ENCODE data around the gene STK33.
"Not testable (repeated sequence)": the region's sequence is repeated elsewhere in the genome, so short reads cannot be mapped to it uniquely, and the experiment has no call there.

The STK33 gene

DNA sequence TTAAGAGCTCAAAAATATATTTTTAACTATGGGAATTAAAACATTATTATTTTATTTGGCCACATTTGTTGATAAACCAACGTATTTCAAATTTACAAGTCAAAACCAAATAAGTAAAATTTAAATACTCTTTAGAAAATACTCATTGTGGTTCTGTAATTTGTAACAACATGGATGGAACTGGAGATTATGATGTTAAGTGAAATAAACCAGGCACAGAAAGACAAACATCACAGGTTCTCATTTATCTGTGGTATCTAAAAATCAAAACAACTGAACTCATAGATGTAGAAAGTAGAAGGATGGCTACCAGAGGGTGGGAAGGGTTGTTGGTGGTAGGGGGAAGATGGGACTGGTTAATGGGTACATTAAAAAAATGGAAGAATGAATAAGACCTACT lies 50.8 kb downstream of the STK33 start:
- no peak for DNase-seq (ENCODE audit: low spot score)

DNA sequence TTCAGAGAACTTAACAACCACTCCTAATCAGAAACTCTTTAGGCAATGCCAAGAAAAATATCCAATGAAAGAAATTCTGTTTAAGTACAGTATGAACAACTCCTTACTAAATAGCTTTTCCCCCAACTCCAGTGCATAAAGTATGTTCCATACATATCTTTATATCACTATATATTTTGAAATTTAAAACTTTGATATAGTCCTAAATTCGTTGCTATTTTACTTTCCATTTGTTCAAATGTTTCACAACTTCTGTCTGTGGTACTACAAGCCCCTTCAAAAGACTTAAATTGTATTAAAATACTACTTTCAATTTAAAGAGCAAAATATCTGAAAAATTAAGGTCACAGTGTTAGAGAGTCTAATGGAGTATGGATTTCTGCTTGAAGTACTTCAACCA lies 52.6 kb downstream of the STK33 start:
- DNase-seq (ENCODE audit: low spot score) = no peak

DNA sequence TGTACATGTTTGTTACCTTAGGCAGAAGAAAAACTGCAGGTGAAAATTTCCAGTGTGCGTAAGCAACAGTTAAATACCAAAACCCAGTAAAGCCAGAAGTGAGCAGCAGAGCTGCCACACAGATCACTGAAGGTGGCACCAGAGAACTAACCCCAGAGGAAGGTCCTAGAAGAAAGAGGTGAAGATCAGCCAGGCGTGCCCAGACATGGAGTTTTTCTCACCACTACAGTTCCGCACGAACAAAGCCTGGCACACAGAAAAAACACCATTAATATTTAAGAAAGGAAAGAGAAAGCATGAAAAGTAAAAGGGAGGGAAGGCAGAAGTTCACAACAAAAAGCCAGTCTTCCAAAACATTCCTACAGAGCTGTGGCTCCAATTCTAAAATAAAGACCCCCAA lies 60.7 kb downstream of the STK33 start:
- peak; percentile 62 for DNase-seq (ENCODE audit: low spot score)

DNA sequence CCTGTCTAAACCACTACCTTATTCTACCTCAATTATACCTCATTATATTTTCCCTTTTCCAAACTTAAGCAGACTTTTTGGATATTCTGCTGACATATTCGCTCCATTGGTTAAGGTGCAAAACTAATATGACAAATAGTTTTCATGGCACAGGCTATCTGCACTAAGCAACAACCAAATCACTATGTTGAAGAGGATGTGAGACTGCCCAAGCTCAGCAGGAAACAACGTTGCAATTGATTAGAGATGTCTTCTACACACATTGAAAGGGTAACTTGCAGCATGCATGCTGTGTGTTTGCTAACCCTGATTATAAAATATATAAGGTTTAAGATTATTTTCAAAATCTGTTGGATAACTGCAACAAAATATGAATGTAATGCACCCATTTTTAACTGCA lies 61.6 kb downstream of the STK33 start:
- DNase-seq (ENCODE audit: low spot score) = no peak

DNA sequence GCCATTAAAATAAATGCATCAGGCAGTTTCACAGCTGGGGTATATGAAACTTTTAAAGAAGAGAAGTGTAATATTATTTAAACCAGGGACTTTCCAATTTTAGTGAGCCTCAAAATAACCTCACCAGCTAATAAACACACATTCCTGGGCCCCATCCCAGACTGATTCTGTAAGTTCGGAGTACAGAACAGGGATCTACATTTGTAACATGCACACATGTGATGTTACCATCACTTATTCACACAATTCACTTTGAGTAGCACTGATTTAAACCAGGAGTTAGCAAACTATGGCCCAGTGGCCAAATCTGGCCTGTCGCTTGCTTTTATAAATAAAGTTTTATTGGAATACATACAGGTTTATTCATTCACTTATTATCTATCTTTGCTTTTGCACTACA lies 62.0 kb downstream of the STK33 start:
- DNase-seq (ENCODE audit: low spot score) = no peak

GRCh38 chr11:8531312-8531711 lies 62.7 kb downstream of the STK33 start:
- no peak for DNase-seq (ENCODE audit: low spot score)

DNA sequence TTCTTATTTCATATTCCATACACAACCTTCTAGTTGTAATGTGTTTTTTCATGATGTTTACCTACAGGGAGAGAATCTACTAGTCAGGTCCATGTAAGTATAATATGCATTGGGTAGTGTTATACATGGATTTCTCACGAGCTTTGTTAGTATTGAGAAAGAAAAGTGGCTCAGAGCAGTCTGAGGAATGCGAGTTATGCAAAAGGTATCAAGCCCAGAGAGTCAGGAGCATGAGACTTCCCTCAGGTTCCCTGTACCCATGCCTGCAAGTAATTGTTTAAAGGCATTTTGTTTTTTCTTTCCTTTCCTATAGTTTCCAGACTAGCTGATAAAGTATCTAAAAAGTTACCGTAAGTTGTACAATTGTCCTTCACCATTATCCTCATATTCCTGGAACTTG lies 66.1 kb downstream of the STK33 start:
- DNase-seq (ENCODE audit: low spot score) = peak; percentile 10

DNA sequence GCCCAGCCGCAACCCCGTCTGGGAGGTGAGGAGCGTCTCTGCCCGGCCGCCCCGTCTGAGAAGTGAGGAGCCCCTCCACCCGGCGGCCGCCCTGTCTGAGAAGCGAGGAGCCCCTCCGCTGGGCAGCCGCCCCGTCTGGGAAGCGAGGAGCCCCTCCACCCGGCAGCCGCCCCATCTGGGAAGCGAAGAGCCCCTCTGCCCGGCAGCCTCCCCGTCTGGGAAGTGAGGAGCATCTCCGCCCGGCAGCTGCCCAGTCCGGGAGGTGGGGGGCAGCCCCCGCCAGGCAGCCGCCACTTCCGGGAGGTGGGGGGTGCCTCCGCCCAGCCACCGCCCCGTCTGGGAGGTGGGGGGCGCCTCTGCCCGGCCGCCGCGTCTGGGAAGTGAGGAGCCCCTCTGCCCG lies 70.6 kb downstream of the STK33 start:
- no peak for DNase-seq (ENCODE audit: low spot score)

GRCh38 chr11:8512547-8512946 lies 81.5 kb downstream of the STK33 start:
- peak; percentile 3 for DNase-seq (ENCODE audit: low spot score)

DNA sequence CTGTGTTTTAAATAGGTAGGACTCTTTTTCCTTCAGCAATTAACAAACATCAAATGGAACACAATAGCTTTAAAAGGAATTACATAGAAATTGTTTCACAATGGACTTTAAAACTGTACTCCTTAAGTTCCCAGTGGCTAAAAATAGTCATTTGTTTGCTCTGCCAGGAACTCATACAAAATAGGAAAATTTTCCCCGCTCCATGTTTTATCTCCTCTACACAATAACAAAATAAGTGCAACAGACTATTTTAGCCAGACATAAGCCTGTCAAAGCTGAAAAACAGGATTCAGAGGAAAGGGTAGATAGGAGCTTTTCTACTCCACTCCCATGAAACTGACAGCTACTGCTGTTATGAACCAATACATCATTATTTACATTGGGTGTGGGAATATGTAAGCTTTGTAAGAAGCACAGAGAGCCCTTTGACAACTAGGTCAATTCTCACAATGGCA lies 90.1 kb downstream of the STK33 start:
- no peak for DNase-seq (ENCODE audit: low spot score)

DNA sequence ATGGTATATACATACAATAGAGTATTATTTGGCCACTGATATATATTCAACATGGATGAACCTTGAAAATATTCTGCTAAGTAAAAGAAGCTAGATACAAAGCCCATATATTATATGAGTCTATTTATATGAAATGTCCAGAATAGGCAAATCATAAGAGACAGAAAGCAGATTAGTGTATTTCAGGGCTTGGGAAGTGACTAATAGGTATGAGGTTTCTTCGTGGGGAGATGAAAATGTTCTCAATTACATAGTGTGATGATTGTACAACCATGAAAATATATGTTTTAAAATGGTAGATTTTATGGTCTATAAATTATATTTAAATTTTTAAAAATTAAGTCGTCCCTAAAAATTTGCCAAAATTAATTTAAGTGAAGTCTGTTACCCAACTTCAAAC lies 92.2 kb downstream of the STK33 start:
- no peak for DNase-seq (ENCODE audit: low spot score)

DNA sequence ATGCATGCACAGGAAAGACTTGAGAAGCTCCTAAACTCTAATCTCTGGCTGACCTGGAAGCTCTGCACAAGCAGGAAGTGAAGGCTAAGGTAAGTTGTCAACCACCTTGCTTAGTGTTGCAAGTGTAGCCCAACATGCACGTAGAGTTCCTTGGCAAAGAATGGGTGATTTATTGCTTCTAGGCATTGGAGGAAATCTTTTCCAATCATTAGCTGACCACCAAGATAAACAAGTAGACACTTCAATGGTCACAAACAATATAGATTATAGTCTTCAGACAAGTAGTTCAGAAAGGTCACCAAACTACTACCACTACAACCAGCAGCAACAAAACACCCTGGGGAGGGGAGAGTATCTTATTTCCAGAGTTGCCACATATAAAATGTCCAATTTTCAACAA lies 105.6 kb downstream of the STK33 start:
- DNase-seq (ENCODE audit: low spot score) = no peak

DNA sequence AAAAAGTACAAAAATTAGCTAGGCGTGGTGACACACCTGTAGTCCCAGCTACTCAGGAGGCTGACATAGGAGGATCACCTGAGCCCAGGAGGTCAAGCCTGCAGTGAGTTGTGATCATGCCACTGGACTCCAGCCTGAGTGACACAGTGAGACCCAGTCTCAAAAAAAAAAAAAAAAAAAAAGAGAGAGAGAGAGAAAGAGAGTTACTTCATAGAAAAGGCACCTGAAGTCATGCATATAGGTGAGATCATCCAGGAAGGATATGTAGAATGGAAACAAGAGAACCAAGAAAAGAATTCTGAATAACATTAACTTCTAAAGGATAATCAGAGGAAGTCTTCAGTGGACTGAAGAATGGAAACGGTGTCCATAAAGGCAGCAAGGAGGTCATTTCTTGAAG lies 106.8 kb downstream of the STK33 start:
- DNase-seq (ENCODE audit: low spot score) = peak; percentile 73

- DNase-seq (ENCODE audit: low spot score) = no peak
Measured at GRCh38 chr11:8484251-8484650, 109.8 kb downstream of the STK33 start.

DNA sequence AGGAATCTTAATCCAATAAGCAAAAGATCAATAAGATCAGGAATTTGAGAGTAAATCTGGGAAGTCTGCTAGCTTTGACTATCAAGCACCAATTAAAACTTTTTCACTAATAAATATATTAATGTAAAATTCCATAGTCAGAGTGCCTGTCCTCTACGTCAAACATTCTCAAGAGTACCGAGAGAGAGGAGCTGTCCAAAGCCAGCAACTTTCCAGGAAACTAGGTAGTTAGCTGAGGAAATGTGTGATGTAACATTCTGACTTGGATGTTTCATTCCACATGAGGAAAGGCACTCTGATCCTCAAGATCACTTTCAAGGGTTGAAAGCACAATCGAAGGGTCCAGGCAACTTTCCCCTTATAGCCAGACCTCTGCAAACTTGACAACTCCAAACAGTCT lies 113.2 kb downstream of the STK33 start:
- DNase-seq (ENCODE audit: low spot score) = no peak

- DNase-seq (ENCODE audit: low spot score) = no peak
Measured at GRCh38 chr11:8477680-8478079, 116.3 kb downstream of the STK33 start.

GRCh38 chr11:8477151-8477550 lies 116.9 kb downstream of the STK33 start:
- DNase-seq (ENCODE audit: low spot score) = peak; percentile 29

GRCh38 chr11:8467806-8468205 lies 126.2 kb downstream of the STK33 start:
- not testable (repeated sequence) for DNase-seq (ENCODE audit: low spot score)

- DNase-seq (ENCODE audit: low spot score) = not testable (repeated sequence)
Measured at GRCh38 chr11:8467356-8467755, 126.7 kb downstream of the STK33 start.

- not testable (repeated sequence) for DNase-seq (ENCODE audit: low spot score)
Measured at GRCh38 chr11:8466884-8467283, 127.1 kb downstream of the STK33 start.

GRCh38 chr11:8459711-8460399 lies 134.2 kb downstream of the STK33 start:
- DNase-seq (ENCODE audit: low spot score) = peak; percentile 64

GRCh38 chr11:8442301-8442700 lies 151.7 kb downstream of the STK33 start:
- no peak for DNase-seq (ENCODE audit: low spot score)

- no peak for DNase-seq (ENCODE audit: low spot score)
Measured at GRCh38 chr11:8440649-8441048, 153.4 kb downstream of the STK33 start.

DNA sequence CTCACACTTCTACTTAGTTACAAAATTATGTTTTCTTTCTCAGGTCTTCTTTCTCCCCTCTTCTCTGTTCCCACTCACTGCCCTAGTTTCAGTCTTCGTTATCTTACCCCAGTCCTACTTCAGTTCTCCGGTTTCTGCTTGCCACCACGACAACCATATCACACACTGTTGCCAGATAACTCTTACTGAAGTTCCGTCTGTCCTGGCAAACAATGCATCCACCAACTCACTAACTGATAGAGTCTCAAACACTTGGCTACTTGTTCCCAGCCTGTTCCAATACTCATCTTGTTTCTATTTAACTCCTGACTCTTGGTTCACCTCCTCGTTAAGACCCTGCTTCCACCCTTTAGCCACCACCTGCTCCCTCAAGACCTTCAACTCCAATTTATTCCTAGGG lies 164.5 kb downstream of the STK33 start:
- no peak for DNase-seq (ENCODE audit: low spot score)

Data from kidney tubule cell (primary cell).